NB4 (cell line): ENCODE measurements around the gene SMIM24.

ENCODE experiments used
- DNase-seq: peaks from one replicate; pipeline ENCODE4 v3.0.0; 2010; ENCODE audit warnings: low read depth
- H3K4me3 ChIP-seq: one replicate; pipeline ENCODE4 v1.5.1; 2011; ENCODE audit warnings: mild to moderate bottlenecking, low read depth, low read length, moderate library complexity
- CTCF ChIP-seq: IDR thresholded peaks from one replicate; pipeline ENCODE4 v1.5.1; 2012; ENCODE audit warnings: low read depth, low read length
- MAX ChIP-seq: IDR thresholded peaks from 2 replicates; pipeline ENCODE4 v1.6.1; 2011; ENCODE audit warnings: low read depth, low read length
- MYC ChIP-seq: IDR thresholded peaks from 2 replicates; pipeline ENCODE4 v1.6.1; 2011; ENCODE audit warnings: low read depth, low read length
- POLR2A ChIP-seq: IDR thresholded peaks from 2 replicates; pipeline ENCODE4 v1.6.1; 2011; ENCODE audit warnings: mild to moderate bottlenecking; ENCODE audit not compliant: insufficient read length; ENCODE audit errors: extremely low read depth

Gene SMIM24

GRCh38 chr19:3477506-3477905, 2.8 kb downstream of the SMIM24 start:
- no peak overlapping the region for H3K4me3 ChIP-seq
- no peak for DNase-seq
- no peak for TF ChIP-seq MYC
- no peak for TF ChIP-seq POLR2A
- TF ChIP-seq CTCF = no peak
- no peak for TF ChIP-seq MAX

GRCh38 chr19:3476830-3477229, 3.5 kb downstream of the SMIM24 start:
- no peak for DNase-seq
- no peak overlapping the region for H3K4me3 ChIP-seq
- no peak for TF ChIP-seq POLR2A
- no peak for TF ChIP-seq MAX
- TF ChIP-seq CTCF = no peak
- no peak for TF ChIP-seq MYC

GRCh38 chr19:3475449-3475848, 4.9 kb downstream of the SMIM24 start:
- H3K4me3 ChIP-seq = no peak overlapping the region
- DNase-seq = no peak
- TF ChIP-seq MAX (no peak), CTCF (no peak), MYC (no peak), POLR2A (no peak)

GRCh38 chr19:3474614-3475013, 5.7 kb downstream of the SMIM24 start:
- no peak for TF ChIP-seq POLR2A
- no peak overlapping the region for H3K4me3 ChIP-seq
- DNase-seq = no peak

- TF ChIP-seq POLR2A (no peak), CTCF (no peak), MYC (no peak), MAX (no peak)
- no peak overlapping the region for H3K4me3 ChIP-seq
- no peak for DNase-seq
Measured at GRCh38 chr19:3474010-3474409, 6.3 kb downstream of the SMIM24 start.

GRCh38 chr19:3471954-3472655, 8.2 kb downstream of the SMIM24 start:
- peak; percentile 31 for DNase-seq
- TF ChIP-seq CTCF = peak; percentile 53
- no peak for TF ChIP-seq POLR2A
- TF ChIP-seq MAX = no peak
- TF ChIP-seq MYC = no peak
- H3K4me3 ChIP-seq = no peak overlapping the region
